Suprapubic skin (tissue), 3 donors: Measurements from ENCODE around the gene IL31.

Experiments
- POLR2A ChIP-seq, 2 donors: fragments of 450-650 bp; IDR thresholded peaks; one replicate each; pipeline ENCODE4 v1.6.1; 2017; ENCODE audit warnings: antibody characterized with exemption in 2 of 2, mild to moderate bottlenecking in 2 of 2, moderate library complexity in 2 of 2
- TF ChIP-seq, protein P1 (sequence below), 2 donors: fragments of 200-600 bp in 1 of 2; fragments of 450-650 bp in 1 of 2; sonication (generic) in 1 of 2; IDR thresholded peaks; one replicate each; pipeline ENCODE4 v1.5.1; 2016 to 2019; ENCODE audit warnings: antibody characterized with exemption in 2 of 2, mild to moderate bottlenecking in 1 of 2, moderate library complexity in 1 of 2

DNA sequence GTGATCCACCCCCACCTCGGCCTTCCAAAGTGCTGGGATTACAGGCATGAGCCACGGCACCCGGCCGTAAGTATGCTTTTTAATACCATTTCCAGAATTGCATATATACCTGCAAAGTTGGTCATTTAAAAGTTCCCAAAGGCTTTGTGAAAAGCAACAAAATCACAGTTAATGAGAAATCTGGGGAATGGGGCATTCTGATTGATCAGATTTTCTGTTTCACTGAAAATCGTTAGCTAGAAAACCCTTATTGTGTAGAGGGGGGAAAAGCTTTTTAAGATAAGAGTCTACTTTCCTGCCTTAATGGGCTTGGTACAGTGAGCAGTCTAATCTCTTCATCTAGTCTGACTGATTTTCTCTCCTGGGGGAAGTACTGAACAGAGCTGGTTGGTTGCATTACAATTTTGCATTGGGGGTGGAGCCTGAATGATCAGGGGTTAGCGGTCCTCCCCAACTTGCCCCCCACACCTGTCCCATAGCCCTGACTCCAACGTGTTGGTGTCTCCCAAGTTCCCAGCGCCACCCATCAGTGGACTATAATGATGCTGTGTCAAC is 23.8 kb downstream of the IL31 start:
- TF ChIP-seq, protein P1, sequence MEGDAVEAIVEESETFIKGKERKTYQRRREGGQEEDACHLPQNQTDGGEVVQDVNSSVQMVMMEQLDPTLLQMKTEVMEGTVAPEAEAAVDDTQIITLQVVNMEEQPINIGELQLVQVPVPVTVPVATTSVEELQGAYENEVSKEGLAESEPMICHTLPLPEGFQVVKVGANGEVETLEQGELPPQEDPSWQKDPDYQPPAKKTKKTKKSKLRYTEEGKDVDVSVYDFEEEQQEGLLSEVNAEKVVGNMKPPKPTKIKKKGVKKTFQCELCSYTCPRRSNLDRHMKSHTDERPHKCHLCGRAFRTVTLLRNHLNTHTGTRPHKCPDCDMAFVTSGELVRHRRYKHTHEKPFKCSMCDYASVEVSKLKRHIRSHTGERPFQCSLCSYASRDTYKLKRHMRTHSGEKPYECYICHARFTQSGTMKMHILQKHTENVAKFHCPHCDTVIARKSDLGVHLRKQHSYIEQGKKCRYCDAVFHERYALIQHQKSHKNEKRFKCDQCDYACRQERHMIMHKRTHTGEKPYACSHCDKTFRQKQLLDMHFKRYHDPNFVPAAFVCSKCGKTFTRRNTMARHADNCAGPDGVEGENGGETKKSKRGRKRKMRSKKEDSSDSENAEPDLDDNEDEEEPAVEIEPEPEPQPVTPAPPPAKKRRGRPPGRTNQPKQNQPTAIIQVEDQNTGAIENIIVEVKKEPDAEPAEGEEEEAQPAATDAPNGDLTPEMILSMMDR (IDR thresholded peaks at IDR 0.05), result no peak
- TF ChIP-seq POLR2A (IDR thresholded peaks at IDR 0.05), result no peak
